IMR-90 (cell line): ENCODE measurements around the gene RXRG. TPM values are rescaled to one million over a fixed set of nuclear protein-coding genes. Genes with fewer than 3 reads are reported as not detected.

ENCODE experiments used
- ATAC-seq: fragments of 200-7000 bp; cut with Tn5 transposase; 2 replicates; pipeline ENCODE4 v1.9.1; 2020; ENCODE audit warnings: low read depth, mild to moderate bottlenecking, moderate library complexity
- BruUV-seq: library from RNA; stranded (reverse); fragments of 400-500 nt; replicated peaks from 2 replicates; lab custom pipeline; 2021; lab: Mats Ljungman, UMichigan
- CTCF ChIA-PET: fragments of 300-600 bp; formaldehyde crosslinking; extraction: SDS; loops from one replicate; lab custom pipeline; 2021; ENCODE audit warnings: antibody characterized with exemption; lab: Yijun Ruan, JAX
- POLR2A ChIA-PET: fragments of 300-600 bp; sonication (Branson Sonifier 250); formaldehyde crosslinking; loops from one replicate; lab custom pipeline; 2022; ENCODE audit warnings: antibody characterized with exemption; ENCODE audit not compliant: unreplicated experiment; lab: Charles Lee
- DNase-seq: peaks from one replicate; pipeline ENCODE4 v3.0.0; 2013
- H2AFZ ChIP-seq: replicated peaks from 2 replicates; pipeline ENCODE3; 2013; ENCODE audit warnings: low read length, mild to moderate bottlenecking; ENCODE audit not compliant: poor library complexity
- H2AK5ac ChIP-seq: 2 replicates; pipeline ENCODE4 v1.6.1; 2013; ENCODE audit warnings: low read depth, low read length, inconsistent platforms
- H2AK9ac ChIP-seq: replicated peaks from 2 replicates; pipeline ENCODE3; 2013; ENCODE audit warnings: mild to moderate bottlenecking, low read depth, low read length, moderate library complexity; ENCODE audit not compliant: poor library complexity
- H2BK120ac ChIP-seq: 2 replicates; pipeline ENCODE4 v1.6.1; 2013; ENCODE audit warnings: low read depth, low read length, inconsistent platforms
- H2BK15ac ChIP-seq: 3 replicates; pipeline ENCODE4 v1.6.1; 2013; ENCODE audit warnings: low read depth, low read length, inconsistent platforms
- H2BK20ac ChIP-seq: 2 replicates; pipeline ENCODE4 v1.6.1; 2013; ENCODE audit warnings: low read depth, mild to moderate bottlenecking, inconsistent platforms, low read length, moderate library complexity
- H2BK5ac ChIP-seq: 2 replicates; pipeline ENCODE4 v1.6.1; 2013; ENCODE audit warnings: mild to moderate bottlenecking, low read depth, low read length, inconsistent platforms; ENCODE audit not compliant: poor library complexity, severe bottlenecking
- H3K14ac ChIP-seq: replicated peaks from 2 replicates; pipeline ENCODE4 v1.6.1; 2013; ENCODE audit warnings: low read depth, low read length, inconsistent platforms
- H3K18ac ChIP-seq: 2 replicates; pipeline ENCODE4 v1.6.1; 2013; ENCODE audit warnings: low read depth, low read length, control low read depth
- H3K23ac ChIP-seq: 2 replicates; pipeline ENCODE4 v1.6.1; 2013; ENCODE audit warnings: low read depth, low read length, inconsistent platforms
- H3K27ac ChIP-seq: 2 replicates; pipeline ENCODE4 v1.5.1; 2013; ENCODE audit warnings: mild to moderate bottlenecking, control low read depth, low read length; ENCODE audit not compliant: insufficient read depth
- H3K27me3 ChIP-seq: 2 replicates; pipeline ENCODE4 v1.6.1; 2013; ENCODE audit warnings: low read length; ENCODE audit not compliant: control insufficient read depth, insufficient read depth
- H3K36me3 ChIP-seq: 2 replicates; pipeline ENCODE4 v1.6.1; 2013; ENCODE audit warnings: low read length, mixed read lengths; ENCODE audit not compliant: control insufficient read depth, insufficient read depth
- H3K4ac ChIP-seq: 2 replicates; pipeline ENCODE4 v1.6.1; 2013; ENCODE audit warnings: low read depth, low read length, inconsistent platforms
- H3K4me1 ChIP-seq: 2 replicates; pipeline ENCODE4 v1.6.1; 2013; ENCODE audit warnings: low read length, mixed read lengths; ENCODE audit not compliant: control insufficient read depth, insufficient read depth
- H3K4me2 ChIP-seq: 2 replicates; pipeline ENCODE4 v1.6.1; 2013; ENCODE audit warnings: low read depth, mild to moderate bottlenecking, control low read depth, low read length, moderate library complexity
- H3K4me3 ChIP-seq: 2 replicates; pipeline ENCODE4 v1.5.1; 2013; ENCODE audit warnings: low read depth, mild to moderate bottlenecking, control low read depth, low read length, moderate library complexity; ENCODE audit not compliant: insufficient read depth
- H3K56ac ChIP-seq: 2 replicates; pipeline ENCODE4 v1.6.1; 2013; ENCODE audit warnings: low read length, inconsistent platforms; ENCODE audit not compliant: insufficient read depth; ENCODE audit errors: extremely low read depth
- H3K79me1 ChIP-seq, 2 experiments: 2 replicates each; pipeline ENCODE4 v1.6.1; 2013; ENCODE audit warnings: low read length in 2 of 2, inconsistent platforms in 1 of 2, low read depth in 1 of 2
- H3K9ac ChIP-seq: 2 replicates; pipeline ENCODE4 v1.6.1; 2013; ENCODE audit warnings: low read depth, low read length, control low read depth
- H3K9me1 ChIP-seq: 2 replicates; pipeline ENCODE4 v1.6.1; 2013; ENCODE audit warnings: low read length, inconsistent platforms; ENCODE audit not compliant: insufficient read depth
- H3K9me3 ChIP-seq: 2 replicates; pipeline ENCODE4 v1.6.1; 2013; ENCODE audit warnings: low read length; ENCODE audit not compliant: control insufficient read depth, insufficient read depth
- H4K20me1 ChIP-seq: 2 replicates; pipeline ENCODE4 v1.6.1; 2013; ENCODE audit warnings: low read length, inconsistent platforms; ENCODE audit not compliant: insufficient read depth
- H4K5ac ChIP-seq: 2 replicates; pipeline ENCODE4 v1.6.1; 2013; ENCODE audit warnings: mild to moderate bottlenecking, low read depth, low read length, control low read depth
- H4K8ac ChIP-seq, 2 experiments: 2 replicates each; pipeline ENCODE4 v1.6.1; 2013; ENCODE audit warnings: low read depth in 2 of 2, low read length in 2 of 2, control low read depth in 1 of 2, inconsistent platforms in 1 of 2
- H4K91ac ChIP-seq: 2 replicates; pipeline ENCODE4 v1.6.1; 2013; ENCODE audit warnings: low read depth, low read length, inconsistent platforms; ENCODE audit not compliant: insufficient read depth
- POLR2A ChIP-seq: IDR thresholded peaks from 2 replicates; pipeline ENCODE4 v1.6.1; 2012; ENCODE audit warnings: mild to moderate bottlenecking, low read depth, low read length
- WGBS, 2 experiments: methylation state at CpG; one replicate each; pipeline versions ENCODE4 v1.1.5 to v1.1.7; 2013; ENCODE audit warnings: missing lambda C conversion rate in 2 of 2; ENCODE audit not compliant: insufficient read length in 1 of 2; ENCODE audit errors: extremely low coverage in 2 of 2; 5-methylcytosine and 5-hydroxymethylcytosine counted together
- dilution Hi-C: fragments of 300-500 bp; cut with HindIII; formaldehyde crosslinking; loops from one replicate; pipeline ENCODE4 v1.14.3; 2018; ENCODE audit warnings: low sequenced_read_pairs; ENCODE audit not compliant: unreplicated experiment
- in situ Hi-C: fragments of 300-500 bp; cut with MboI; formaldehyde crosslinking; loops from 3 replicates; pipeline ENCODE4 v1.14.3; 2019; ENCODE audit warnings: low sequenced_read_pairs, inconsistent platforms, mixed read lengths
- intact Hi-C: fragments of 100-400 bp; cut with micrococcal nuclease; formaldehyde crosslinking; loops from 2 replicates; pipeline ENCODE4 v1.10.0; 2022
- polyA plus RNA-seq, 3 experiments: library from polyadenylated mRNA; depleted of rRNA; stranded (reverse); fragments of >200 nt; gene quantifications; 2 replicates each; pipeline ENCODE4 v1.2.3, GENCODE V29; 2012; ENCODE audit warnings: low replicate concordance in 1 of 3
- total RNA-seq: library from RNA; depleted of rRNA; stranded (reverse); fragments of >200 nt; gene quantifications from 2 replicates; pipeline ENCODE4 v1.2.3, GENCODE V29; 2012

Gene RXRG
- total and polyA plus RNA-seq, 2 of the 4 experiments (the other 2 are of a cell fraction): not detected

GRCh38 chr1:165456114-165456513 is 11.2 kb upstream of the RXRG start:
- Histone ChIP-seq H2AK9ac (no peak overlapping the region), H3K4me2 (no peak overlapping the region), H3K23ac (no peak overlapping the region), H3K27ac (no peak overlapping the region), H2BK15ac (no peak overlapping the region), H3K4me3 (no peak overlapping the region), H3K79me1 (no peaks in the 10 kb centered on the region), H2AK5ac (no peak overlapping the region), H4K20me1 (no peaks in the 10 kb centered on the region), H3K4ac (no peak overlapping the region), H3K14ac (no peak overlapping the region), H4K8ac (no peak overlapping the region), H3K9ac (no peak overlapping the region), H3K18ac (no peak overlapping the region), H4K5ac (no peak overlapping the region), H3K4me1 (no peaks in the 10 kb centered on the region), H2BK20ac (no peak overlapping the region), H3K27me3 (no peaks in the 10 kb centered on the region), H3K36me3 (no peaks in the 10 kb centered on the region), H3K56ac (no peak overlapping the region), H3K9me1 (no peaks in the 10 kb centered on the region), H2BK5ac (no peak overlapping the region), H2BK120ac (no peak overlapping the region), H2AFZ (no peak overlapping the region), H4K91ac (no peak overlapping the region), H3K9me3 (no peaks in the 10 kb centered on the region)
- dilution Hi-C loops: no loop called here
- no CpG with 5 or more reads among the region's 1 CpG for WGBS, 2 experiments
- POLR2A ChIA-PET: no interaction called here
- no TSS peak for BruUV-seq
- DNase-seq (no peak), ATAC-seq (no peak)
- CTCF ChIA-PET: no interaction called here
- in situ Hi-C loops: no loop called here
- intact Hi-C loops: no loop called here
- no peak for TF ChIP-seq POLR2A
